RWPE2 (cell line): Measurements from ENCODE around the gene LRAT.
"Not testable (repeated sequence)": the region's sequence is repeated elsewhere in the genome, so short reads cannot be mapped to it uniquely, and the experiment has no call there.

Experiments used
- ATAC-seq: fragments of 200-7000 bp; cut with Tn5 transposase; 3 replicates; pipeline ENCODE4 v1.9.1; 2021; ENCODE audit warnings: low read depth
- DNase-seq: peaks from one replicate; pipeline ENCODE4 v3.0.0-alpha.2; 2020; ENCODE audit warnings: low spot score
- H3K27ac ChIP-seq: fragments of 450-650 bp; 2 replicates; pipeline ENCODE4 v1.5.1; 2017; ENCODE audit warnings: mild to moderate bottlenecking; ENCODE audit not compliant: poor library complexity, severe bottlenecking
- H3K27me3 ChIP-seq: fragments of 250-450 bp; sonication (Bioruptor Pico); 2 replicates; pipeline ENCODE4 v1.5.1; 2021; ENCODE audit warnings: mild to moderate bottlenecking, moderate library complexity; ENCODE audit not compliant: insufficient read depth, poor library complexity, severe bottlenecking
- H3K36me3 ChIP-seq: fragments of 250-450 bp; sonication (Bioruptor Pico); 2 replicates; pipeline ENCODE4 v1.5.1; 2020; ENCODE audit warnings: low read depth, mild to moderate bottlenecking, moderate library complexity
- H3K4me1 ChIP-seq: fragments of 250-450 bp; sonication (Bioruptor Pico); 2 replicates; pipeline ENCODE4 v1.5.1; 2021; ENCODE audit warnings: mild to moderate bottlenecking, moderate library complexity; ENCODE audit not compliant: insufficient read depth, poor library complexity, severe bottlenecking
- H3K4me3 ChIP-seq: fragments of 250-450 bp; sonication (Bioruptor Pico); 2 replicates; pipeline ENCODE4 v1.5.1; 2021; ENCODE audit warnings: mild to moderate bottlenecking, moderate library complexity; ENCODE audit not compliant: severe bottlenecking
- H3K9me3 ChIP-seq: fragments of 250-450 bp; sonication (Bioruptor Pico); 2 replicates; pipeline ENCODE4 v1.5.1; 2021; ENCODE audit warnings: mild to moderate bottlenecking, moderate library complexity; ENCODE audit not compliant: severe bottlenecking
- TF ChIP-seq, protein P1 (sequence below): fragments of 450-650 bp; IDR thresholded peaks from one replicate; pipeline ENCODE4 v1.5.1; 2017; ENCODE audit warnings: mild to moderate bottlenecking, moderate library complexity; ENCODE audit not compliant: poor library complexity, severe bottlenecking

The LRAT gene

GRCh38 chr4:154719087-154719486, 24.7 kb upstream of the LRAT start:
- Histone ChIP-seq H3K9me3 (no peaks in the 10 kb centered on the region), H3K36me3 (no peaks in the 10 kb centered on the region), H3K4me1 (peaks cover 19% of the 10 kb centered on the region), H3K27ac (peak overlapping the region; percentile 62), H3K4me3 (no peak overlapping the region), H3K27me3 (no peaks in the 10 kb centered on the region)
- TF ChIP-seq, protein P1, sequence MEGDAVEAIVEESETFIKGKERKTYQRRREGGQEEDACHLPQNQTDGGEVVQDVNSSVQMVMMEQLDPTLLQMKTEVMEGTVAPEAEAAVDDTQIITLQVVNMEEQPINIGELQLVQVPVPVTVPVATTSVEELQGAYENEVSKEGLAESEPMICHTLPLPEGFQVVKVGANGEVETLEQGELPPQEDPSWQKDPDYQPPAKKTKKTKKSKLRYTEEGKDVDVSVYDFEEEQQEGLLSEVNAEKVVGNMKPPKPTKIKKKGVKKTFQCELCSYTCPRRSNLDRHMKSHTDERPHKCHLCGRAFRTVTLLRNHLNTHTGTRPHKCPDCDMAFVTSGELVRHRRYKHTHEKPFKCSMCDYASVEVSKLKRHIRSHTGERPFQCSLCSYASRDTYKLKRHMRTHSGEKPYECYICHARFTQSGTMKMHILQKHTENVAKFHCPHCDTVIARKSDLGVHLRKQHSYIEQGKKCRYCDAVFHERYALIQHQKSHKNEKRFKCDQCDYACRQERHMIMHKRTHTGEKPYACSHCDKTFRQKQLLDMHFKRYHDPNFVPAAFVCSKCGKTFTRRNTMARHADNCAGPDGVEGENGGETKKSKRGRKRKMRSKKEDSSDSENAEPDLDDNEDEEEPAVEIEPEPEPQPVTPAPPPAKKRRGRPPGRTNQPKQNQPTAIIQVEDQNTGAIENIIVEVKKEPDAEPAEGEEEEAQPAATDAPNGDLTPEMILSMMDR, result no peak
- ATAC-seq, result peak; percentile 43; the same call in 2 of the 3 replicates
- no peak for DNase-seq

- ATAC-seq (peak; percentile 98), DNase-seq (no peak)
- peaks cover 19% of the 10 kb centered on the region for H3K4me1 ChIP-seq
- no peaks in the 10 kb centered on the region for H3K36me3 ChIP-seq
- H3K27me3 ChIP-seq, result no peaks in the 10 kb centered on the region
- TF ChIP-seq, protein P1, result no peak
- H3K27ac ChIP-seq, result peak overlapping the region; percentile 62
- H3K4me3 ChIP-seq, result no peak overlapping the region
- H3K9me3 ChIP-seq, result no peaks in the 10 kb centered on the region
Measured at GRCh38 chr4:154720123-154720522, 23.7 kb upstream of the LRAT start.

DNA sequence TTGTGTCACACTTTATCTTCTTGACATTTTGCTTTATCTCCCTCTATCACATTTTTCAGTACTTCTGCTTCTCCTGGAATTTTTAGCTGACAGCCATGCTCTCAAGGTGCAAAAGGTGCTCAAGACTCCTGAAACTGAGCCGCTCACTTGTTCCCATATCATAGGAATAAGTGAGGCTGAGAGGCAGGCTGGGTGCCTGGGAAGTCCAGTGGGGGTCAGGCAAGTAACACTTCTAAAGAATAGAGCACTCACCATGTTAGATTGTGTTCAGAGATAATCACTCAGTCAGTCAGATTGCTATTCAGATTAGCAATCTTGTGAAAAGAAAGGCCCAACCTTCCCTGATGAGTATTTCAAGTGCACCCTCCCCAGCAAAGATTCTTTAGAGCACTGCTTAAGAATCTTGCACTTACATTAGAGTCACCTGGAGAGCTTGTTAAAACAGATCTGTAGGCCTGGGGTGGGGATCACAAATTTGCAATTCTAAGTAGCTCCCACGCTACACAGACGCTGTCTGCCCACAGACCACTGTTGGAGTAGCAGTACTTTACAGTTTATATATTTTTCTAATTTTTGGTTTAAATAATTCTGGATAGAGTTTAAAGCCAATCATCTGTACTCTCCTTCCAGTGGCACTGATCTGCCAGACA, 23.1 kb upstream of the LRAT start:
- no peaks in the 10 kb centered on the region for H3K36me3 ChIP-seq
- TF ChIP-seq, protein P1, result no peak
- peaks cover 19% of the 10 kb centered on the region for H3K4me1 ChIP-seq
- H3K4me3 ChIP-seq, result no peak overlapping the region
- no peaks in the 10 kb centered on the region for H3K9me3 ChIP-seq
- H3K27me3 ChIP-seq, result no peaks in the 10 kb centered on the region
- peak overlapping the region; percentile 62 for H3K27ac ChIP-seq
- ATAC-seq, result no peak
- no peak for DNase-seq

GRCh38 chr4:154722262-154722661, 21.5 kb upstream of the LRAT start:
- DNase-seq (no peak), ATAC-seq (0 out of 3 replicates have a peak, but pooled peaks have one; percentile 9)
- H3K36me3 ChIP-seq, result no peaks in the 10 kb centered on the region
- no peak overlapping the region for H3K4me3 ChIP-seq
- no peak overlapping the region for H3K27ac ChIP-seq
- H3K9me3 ChIP-seq, result no peaks in the 10 kb centered on the region
- no peaks in the 10 kb centered on the region for H3K27me3 ChIP-seq
- TF ChIP-seq, protein P1, result no peak
- H3K4me1 ChIP-seq, result peaks cover 19% of the 10 kb centered on the region

DNA sequence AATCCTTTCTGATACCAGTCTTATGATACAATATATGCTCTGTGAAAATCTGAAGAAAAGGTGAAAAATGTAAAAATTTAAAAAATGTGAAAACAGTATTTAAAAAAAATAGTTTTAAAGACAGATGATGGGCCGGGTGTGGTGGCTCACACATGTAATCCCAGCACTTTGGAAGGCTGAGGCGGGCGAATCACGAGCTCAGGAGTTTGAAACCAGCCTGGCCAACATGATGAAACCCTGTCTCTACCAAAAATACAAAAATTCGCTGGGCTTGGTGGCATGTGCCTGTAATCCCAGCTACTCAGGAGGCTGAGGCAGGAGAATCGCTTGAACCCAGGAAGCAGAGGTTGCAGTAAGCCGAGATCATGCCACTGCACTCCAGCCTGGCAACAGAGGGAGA, 20.2 kb upstream of the LRAT start:
- not testable (repeated sequence) for H3K9me3 ChIP-seq, H3K27me3 ChIP-seq, H3K27ac ChIP-seq, H3K36me3 ChIP-seq, DNase-seq, H3K4me3 ChIP-seq, ATAC-seq
- H3K4me1 ChIP-seq, result peaks cover 16% of the 10 kb centered on the region
